Mucosa of descending colon (tissue), 3 donors: ENCODE results near the gene ARL5B. TPM values are rescaled to one million over a fixed set of nuclear protein-coding genes. Genes with fewer than 3 reads are reported as not detected.
A peak's percentile ranks its signal among the peaks of the same experiment; 100 is the strongest.

Source experiments
- ATAC-seq: fragments of 200-7000 bp; cut with Tn5 transposase; one replicate; pipeline ENCODE4 v1.9.1; 2020; ENCODE audit warnings: mild to moderate bottlenecking, moderate library complexity
- DNase-seq, 3 donors: peaks; one replicate each; pipeline ENCODE4 v3.0.0-alpha.2; 2020
- H3K36me3 ChIP-seq: fragments of 200-600 bp; one replicate; pipeline ENCODE4 v1.8.0; 2021; ENCODE audit warnings: low read depth, mild to moderate bottlenecking
- H3K4me1 ChIP-seq: fragments of 200-600 bp; one replicate; pipeline ENCODE4 v1.8.0; 2021; ENCODE audit warnings: low read depth, mild to moderate bottlenecking
- H3K4me3 ChIP-seq: fragments of 200-600 bp; one replicate; pipeline ENCODE4 v1.8.0; 2021; ENCODE audit warnings: mild to moderate bottlenecking
- H3K9me3 ChIP-seq: fragments of 200-600 bp; one replicate; pipeline ENCODE4 v1.8.0; 2021; ENCODE audit warnings: mild to moderate bottlenecking
- CTCF ChIP-seq: fragments of 200-600 bp; IDR thresholded peaks from one replicate; pipeline ENCODE4 v1.8.0; 2022; ENCODE audit warnings: antibody characterized with exemption, mild to moderate bottlenecking
- intact Hi-C, 2 donors: fragments of 100-400 bp; cut with DNase I in 1 of 2; cut with micrococcal nuclease in 1 of 2; formaldehyde crosslinking; loops; one replicate each; pipeline versions ENCODE4 v1.11.0 to v1.11.1; 2022; cut with DNase I, micrococcal nuclease
- total RNA-seq, 3 donors: library from RNA; stranded (reverse); fragmentation: NEBNext Ultra II Directional in 2 of 3; extraction: Animal tissue kit (Norgen Biotek cat#: 25700) in 2 of 3; gene quantifications; one replicate each; pipeline versions ENCODE4 v1.2.1 to v1.2.4, GENCODE V29; 2021 to 2023
- donor health status: DM: no; HTN: no; CAD: no; lungs with moderate emphysema.
- donor health status: DM: no; HTN: no; CAD: no.
- donor health status: DM: no; HTN: yes; CAD: no.

Gene ARL5B
- total RNA-seq, 3 donors from 2014 or later, result 13.8 to 19.3 (median 14.5) TPM

GRCh38 chr10:18699849-18700840 is 40.9 kb downstream of the ARL5B start:
- Histone ChIP-seq H3K36me3 (no peaks in the 10 kb centered on the region), H3K4me3 (no peak overlapping the region), H3K9me3 (no peaks in the 10 kb centered on the region), H3K4me1 (no peaks in the 10 kb centered on the region)
- DNase-seq (no peak), ATAC-seq (no peak)
- intact Hi-C loops, result no loop called here
- no peak for TF ChIP-seq CTCF

- TF ChIP-seq CTCF, result no peak
- ATAC-seq (no peak), DNase-seq (no peak)
- intact Hi-C loops, result no loop called here
- Histone ChIP-seq H3K9me3 (no peaks in the 10 kb centered on the region), H3K4me1 (no peaks in the 10 kb centered on the region), H3K4me3 (no peak overlapping the region), H3K36me3 (no peaks in the 10 kb centered on the region)
Measured at GRCh38 chr10:18703521-18703920, 44.3 kb downstream of the ARL5B start.

GRCh38 chr10:18710201-18710653 is 51.0 kb downstream of the ARL5B start:
- no peaks in the 10 kb centered on the region for H3K4me1 ChIP-seq
- TF ChIP-seq CTCF, result no peak
- peak in 1 of 3 donors; percentile 52 for DNase-seq
- H3K36me3 ChIP-seq, result no peaks in the 10 kb centered on the region
- H3K9me3 ChIP-seq, result no peaks in the 10 kb centered on the region
- no peak for ATAC-seq
- intact Hi-C loops, result no loop called here
- no peak overlapping the region for H3K4me3 ChIP-seq

DNA sequence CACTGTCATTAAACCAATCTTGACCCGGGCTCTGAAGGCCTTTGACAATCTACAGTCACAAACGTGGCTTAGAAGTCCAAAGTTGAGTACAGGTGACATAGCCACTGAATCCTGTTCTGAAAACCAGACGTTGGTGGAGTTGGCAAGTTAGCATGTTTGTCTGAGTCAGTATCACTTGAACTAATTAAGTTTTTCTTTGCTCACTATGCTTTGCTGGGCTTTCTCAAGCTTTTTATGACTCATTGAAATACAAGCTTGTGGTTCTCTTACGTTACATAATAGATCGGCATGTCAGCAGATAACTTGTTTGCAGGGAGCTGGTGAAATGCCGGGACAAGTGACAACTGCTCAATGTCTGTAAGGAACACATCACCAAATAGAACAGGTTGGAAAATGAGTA is 53.8 kb downstream of the ARL5B start:
- intact Hi-C loops, result no loop called here
- Histone ChIP-seq H3K9me3 (no peaks in the 10 kb centered on the region), H3K4me1 (no peaks in the 10 kb centered on the region), H3K4me3 (no peak overlapping the region), H3K36me3 (no peaks in the 10 kb centered on the region)
- ATAC-seq (no peak), DNase-seq (no peak)
- no peak for TF ChIP-seq CTCF

- Histone ChIP-seq H3K4me3 (no peak overlapping the region), H3K36me3 (no peaks in the 10 kb centered on the region), H3K9me3 (no peaks in the 10 kb centered on the region), H3K4me1 (no peaks in the 10 kb centered on the region)
- DNase-seq (no peak), ATAC-seq (no peak)
- intact Hi-C loops, result no loop called here
- no peak for TF ChIP-seq CTCF
Measured at GRCh38 chr10:18718991-18719390, 59.8 kb downstream of the ARL5B start.
